Small intestine (tissue), 7 donors: ENCODE measurements around the gene CYP1A1. TPM values are rescaled to one million over a fixed set of nuclear protein-coding genes. Genes with fewer than 3 reads are reported as not detected.

Experiments used
- DNase-seq, 2 donors: peaks; one replicate each; pipeline versions ENCODE4 v3.0.0 to v3.0.0-alpha.2; 2013
- FAIRE-seq: peaks from 2 replicates; lab custom pipeline; 2012; peaks lifted over from hg19 to GRCh38; lab: Jason Lieb, UNC
- H3K27ac ChIP-seq, 3 donors: one replicate each; pipeline ENCODE4 v1.5.1; 2013; ENCODE audit warnings: low read length in 2 of 3, mild to moderate bottlenecking in 2 of 3, control low read depth in 1 of 3, inconsistent platforms in 1 of 3, low read depth in 1 of 3, moderate library complexity in 1 of 3
- H3K27me3 ChIP-seq, 3 donors: one replicate each; pipeline ENCODE4 v1.6.1; 2013; ENCODE audit warnings: low read length in 3 of 3, inconsistent platforms in 1 of 3; ENCODE audit not compliant: control insufficient read depth in 3 of 3, insufficient read depth in 3 of 3
- H3K36me3 ChIP-seq, 3 donors: one replicate each; pipeline ENCODE4 v1.6.1; 2013; ENCODE audit warnings: low read length in 3 of 3, inconsistent platforms in 1 of 3, low read depth in 1 of 3, mild to moderate bottlenecking in 1 of 3, moderate library complexity in 1 of 3; ENCODE audit not compliant: control insufficient read depth in 3 of 3, insufficient read depth in 2 of 3
- H3K4me1 ChIP-seq, 3 donors: one replicate each; pipeline ENCODE4 v1.6.1; 2013; ENCODE audit warnings: low read length in 2 of 3, inconsistent platforms in 1 of 3, low read depth in 1 of 3, mild to moderate bottlenecking in 1 of 3, moderate library complexity in 1 of 3; ENCODE audit not compliant: control insufficient read depth in 3 of 3, insufficient read depth in 2 of 3
- H3K4me3 ChIP-seq, 3 donors: one replicate each; pipeline ENCODE4 v1.5.1; 2013; ENCODE audit warnings: low read length in 3 of 3, control low read depth in 1 of 3, inconsistent platforms in 1 of 3, low read depth in 1 of 3, mild to moderate bottlenecking in 1 of 3, moderate library complexity in 1 of 3
- H3K9me3 ChIP-seq, 2 donors: one replicate each; pipeline ENCODE4 v1.6.1; 2013; ENCODE audit warnings: low read depth in 1 of 2, low read length in 1 of 2; ENCODE audit not compliant: control insufficient read depth in 2 of 2, insufficient read depth in 1 of 2
- WGBS, 3 donors: extraction: QIAGEN DNeasy Blood & Tissue Kit; methylation state at CpG; one replicate each; pipeline ENCODE4 v1.1.7; 2013; 5-methylcytosine and 5-hydroxymethylcytosine counted together
- polyA plus RNA-seq, 4 donors: library from polyadenylated mRNA; stranded (reverse) in 3 of 4; unstranded in 1 of 4; fragments of 200-250 nt in 3 of 4; fragments of 120-200 nt in 1 of 4; gene quantifications; one replicate each; pipeline versions ENCODE4 v1.2.1 to v1.2.3, GENCODE V29; 2013
- donor health status: healthy with polysubstance abuse.
- donor health status: control.
- donor health status: control.
- donor health status: Bipolar disorder and iron deficiency.
- donor health status: healthy.

CYP1A1 gene
- polyA plus RNA-seq, 4 donors = 0.04 to 13.2 (median 0.66) TPM; not detected in 1

- H3K4me3 ChIP-seq = no peak overlapping the region
- DNase-seq = no peak
- no peaks in the 10 kb centered on the region for H3K9me3 ChIP-seq
- H3K4me1 ChIP-seq = no peaks in the 10 kb centered on the region
- H3K27me3 ChIP-seq = no peaks in the 10 kb centered on the region
- WGBS, 3 donors = 93 to 95% (median 93%) methylated on average over 3 of the region's 3 CpGs
- H3K36me3 ChIP-seq = peaks cover 2 to 33% (median 10%) of the 10 kb centered on the region in 3 donors
- no peak overlapping the region for H3K27ac ChIP-seq
- no peak for FAIRE-seq
Measured at GRCh38 chr15:74674161-74674560, 51.2 kb downstream of the CYP1A1 start.

- no peak overlapping the region for H3K4me3 ChIP-seq
- no peak overlapping the region for H3K27ac ChIP-seq
- no peaks in the 10 kb centered on the region for H3K9me3 ChIP-seq
- FAIRE-seq (no peak), DNase-seq (no peak)
- H3K36me3 ChIP-seq = peaks cover 2 to 32% (median 10%) of the 10 kb centered on the region in 3 donors
- peaks cover 0 to 3% (median 1%) of the 10 kb centered on the region in 3 donors for H3K4me1 ChIP-seq
- WGBS, 3 donors = 75 to 91% (median 90%) methylated on average over 4 of the region's 4 CpGs
- no peaks in the 10 kb centered on the region for H3K27me3 ChIP-seq
Measured at GRCh38 chr15:74669627-74670026, 55.7 kb downstream of the CYP1A1 start.

Other genes with a start within 250 kb of the CYP1A1 start
- 10 to 100 TPM in 1 of 4 donors, 1 to 10 TPM in 3; 4.0 to 11.3 (median 5.4) TPM for gene ARID3B, start 184.3 kb downstream of the CYP1A1 start, polyA plus RNA-seq
- gene CLK3, start 109.7 kb downstream of the CYP1A1 start, polyA plus RNA-seq = 10 to 100 TPM; 47.8 to 84.5 (median 67.0) TPM
- gene EDC3, start 29.5 kb downstream of the CYP1A1 start, polyA plus RNA-seq = 10 to 100 TPM; 13.5 to 29.2 (median 21.2) TPM
- gene CYP1A2, start 23.3 kb upstream of the CYP1A1 start, polyA plus RNA-seq = not detected
- 10 to 100 TPM; 39.4 to 76.8 (median 53.2) TPM for gene CSK, start 56.6 kb upstream of the CYP1A1 start, polyA plus RNA-seq
- under 1 TPM in 1 of 4 donors, not detected in 3; 0.46 TPM for gene LMAN1L, start 87.3 kb upstream of the CYP1A1 start, polyA plus RNA-seq
- 1 to 10 TPM in 1 of 4 donors, not detected in 3; 1.1 TPM for gene CPLX3, start 101.1 kb upstream of the CYP1A1 start, polyA plus RNA-seq
- 100 to 1,000 TPM in 1 of 4 donors, 10 to 100 TPM in 3; 38.2 to 111 (median 81.1) TPM for gene ULK3, start 117.6 kb upstream of the CYP1A1 start, polyA plus RNA-seq
- 100 to 1,000 TPM in 1 of 4 donors, 10 to 100 TPM in 3; 52.3 to 128 (median 75.7) TPM for gene SCAMP2, start 147.8 kb upstream of the CYP1A1 start, polyA plus RNA-seq
- 10 to 100 TPM; 41.1 to 88.3 (median 69.1) TPM for gene MPI, start 164.5 kb upstream of the CYP1A1 start, polyA plus RNA-seq
- 10 to 100 TPM; 12.7 to 41.3 (median 21.6) TPM for gene FAM219B, start 181.3 kb upstream of the CYP1A1 start, polyA plus RNA-seq
- 100 to 1,000 TPM; 231 to 931 (median 808) TPM for gene COX5A, start 212.5 kb upstream of the CYP1A1 start, polyA plus RNA-seq
- gene RPP25, start 231.2 kb upstream of the CYP1A1 start, polyA plus RNA-seq = 10 to 100 TPM in 3 of 4 donors, 1 to 10 TPM in 1; 5.5 to 22.2 (median 14.9) TPM